Measurements from ENCODE around the gene SDC4. TPM values are rescaled to one million over a fixed set of nuclear protein-coding genes. Genes with fewer than 3 reads are reported as not detected.

The SDC4 gene
- total and polyA plus RNA-seq, 9 of the 15 experiments (the other 6 are each of a cell fraction or from before 2014, with no cell fraction given): 2.1 to 10.7 (median 6.3) TPM

DNA sequence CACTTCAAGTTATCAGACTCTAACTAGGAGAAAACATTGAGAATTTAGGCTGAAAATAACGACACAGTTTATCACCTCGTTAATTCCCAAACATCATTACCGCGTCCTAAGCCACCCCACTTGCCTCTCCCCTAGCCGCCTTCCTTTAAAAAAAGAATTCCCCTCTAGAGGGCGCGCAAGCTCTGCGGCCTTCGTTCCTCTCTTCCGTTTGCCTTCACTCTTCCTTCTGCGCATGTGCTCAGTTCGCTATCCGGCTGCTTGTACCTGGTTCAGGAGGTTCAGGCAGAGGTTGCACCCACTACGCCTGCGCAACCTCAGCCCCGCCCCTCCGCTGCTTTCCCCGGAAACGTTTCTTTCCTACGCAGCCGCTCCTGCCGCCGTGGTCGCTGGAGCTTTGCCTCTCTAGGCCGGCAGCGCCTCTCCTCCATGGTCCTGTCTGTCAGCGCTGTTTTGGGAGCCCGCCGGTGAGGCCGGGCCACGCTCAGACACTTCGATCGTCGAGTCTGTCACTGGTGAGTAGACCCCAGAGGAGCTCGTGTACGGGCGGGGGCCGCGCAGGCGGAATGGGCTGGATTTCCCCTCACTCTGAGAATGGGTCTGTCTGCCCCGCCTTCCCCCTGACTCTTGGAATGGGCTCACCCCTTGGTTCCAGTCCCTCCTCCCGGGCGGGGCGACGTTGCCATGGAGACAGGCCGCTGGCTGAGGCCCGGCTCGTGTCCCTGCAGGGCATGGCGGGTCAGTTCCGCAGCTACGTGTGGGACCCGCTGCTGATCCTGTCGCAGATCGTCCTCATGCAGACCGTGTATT, 14.8 kb upstream of the SDC4 start, which contains the start of gene SYS1 (continued):
- TF ChIP-seq, protein P1, sequence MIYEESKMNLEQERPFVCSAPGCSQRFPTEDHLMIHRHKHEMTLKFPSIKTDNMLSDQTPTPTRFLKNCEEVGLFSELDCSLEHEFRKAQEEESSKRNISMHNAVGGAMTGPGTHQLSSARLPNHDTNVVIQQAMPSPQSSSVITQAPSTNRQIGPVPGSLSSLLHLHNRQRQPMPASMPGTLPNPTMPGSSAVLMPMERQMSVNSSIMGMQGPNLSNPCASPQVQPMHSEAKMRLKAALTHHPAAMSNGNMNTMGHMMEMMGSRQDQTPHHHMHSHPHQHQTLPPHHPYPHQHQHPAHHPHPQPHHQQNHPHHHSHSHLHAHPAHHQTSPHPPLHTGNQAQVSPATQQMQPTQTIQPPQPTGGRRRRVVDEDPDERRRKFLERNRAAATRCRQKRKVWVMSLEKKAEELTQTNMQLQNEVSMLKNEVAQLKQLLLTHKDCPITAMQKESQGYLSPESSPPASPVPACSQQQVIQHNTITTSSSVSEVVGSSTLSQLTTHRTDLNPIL (CRISPR knock-in tag; IDR thresholded peaks at IDR 0.05): no peak
- no peak for TF ChIP-seq ZNF77 (CRISPR knock-in tag; IDR thresholded peaks at IDR 0.05)
- TF ChIP-seq ZEB2 (IDR thresholded peaks at IDR 0.05): 0 out of 2 replicates have a peak, but pooled peaks have one; percentile 54
- TF ChIP-seq SAFB2 (IDR thresholded peaks at IDR 0.05; ENCODE audit: borderline replicate concordance, low read depth, low read length, severe bottlenecking): no peak
- TF ChIP-seq, protein P2, sequence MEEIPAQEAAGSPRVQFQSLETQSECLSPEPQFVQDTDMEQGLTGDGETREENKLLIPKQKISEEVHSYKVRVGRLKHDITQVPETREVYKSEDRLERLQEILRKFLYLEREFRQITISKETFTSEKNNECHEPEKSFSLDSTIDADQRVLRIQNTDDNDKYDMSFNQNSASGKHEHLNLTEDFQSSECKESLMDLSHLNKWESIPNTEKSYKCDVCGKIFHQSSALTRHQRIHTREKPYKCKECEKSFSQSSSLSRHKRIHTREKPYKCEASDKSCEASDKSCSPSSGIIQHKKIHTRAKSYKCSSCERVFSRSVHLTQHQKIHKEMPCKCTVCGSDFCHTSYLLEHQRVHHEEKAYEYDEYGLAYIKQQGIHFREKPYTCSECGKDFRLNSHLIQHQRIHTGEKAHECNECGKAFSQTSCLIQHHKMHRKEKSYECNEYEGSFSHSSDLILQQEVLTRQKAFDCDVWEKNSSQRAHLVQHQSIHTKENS (CRISPR knock-in tag; IDR thresholded peaks at IDR 0.05): no peak
- TF ChIP-seq, protein P3, sequence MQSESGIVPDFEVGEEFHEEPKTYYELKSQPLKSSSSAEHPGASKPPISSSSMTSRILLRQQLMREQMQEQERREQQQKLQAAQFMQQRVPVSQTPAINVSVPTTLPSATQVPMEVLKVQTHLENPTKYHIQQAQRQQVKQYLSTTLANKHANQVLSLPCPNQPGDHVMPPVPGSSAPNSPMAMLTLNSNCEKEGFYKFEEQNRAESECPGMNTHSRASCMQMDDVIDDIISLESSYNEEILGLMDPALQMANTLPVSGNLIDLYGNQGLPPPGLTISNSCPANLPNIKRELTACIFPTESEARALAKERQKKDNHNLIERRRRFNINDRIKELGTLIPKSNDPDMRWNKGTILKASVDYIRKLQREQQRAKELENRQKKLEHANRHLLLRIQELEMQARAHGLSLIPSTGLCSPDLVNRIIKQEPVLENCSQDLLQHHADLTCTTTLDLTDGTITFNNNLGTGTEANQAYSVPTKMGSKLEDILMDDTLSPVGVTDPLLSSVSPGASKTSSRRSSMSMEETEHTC (IDR thresholded peaks at IDR 0.05): no peak
- no peak; the same call in 1 of the 2 replicates for TF ChIP-seq EP300 (IDR thresholded peaks at IDR 0.05; ENCODE audit: low read length)
- TF ChIP-seq, protein P4, sequence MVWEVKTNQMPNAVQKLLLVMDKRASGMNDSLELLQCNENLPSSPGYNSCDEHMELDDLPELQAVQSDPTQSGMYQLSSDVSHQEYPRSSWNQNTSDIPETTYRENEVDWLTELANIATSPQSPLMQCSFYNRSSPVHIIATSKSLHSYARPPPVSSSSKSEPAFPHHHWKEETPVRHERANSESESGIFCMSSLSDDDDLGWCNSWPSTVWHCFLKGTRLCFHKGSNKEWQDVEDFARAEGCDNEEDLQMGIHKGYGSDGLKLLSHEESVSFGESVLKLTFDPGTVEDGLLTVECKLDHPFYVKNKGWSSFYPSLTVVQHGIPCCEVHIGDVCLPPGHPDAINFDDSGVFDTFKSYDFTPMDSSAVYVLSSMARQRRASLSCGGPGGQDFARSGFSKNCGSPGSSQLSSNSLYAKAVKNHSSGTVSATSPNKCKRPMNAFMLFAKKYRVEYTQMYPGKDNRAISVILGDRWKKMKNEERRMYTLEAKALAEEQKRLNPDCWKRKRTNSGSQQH (CRISPR knock-in tag; IDR thresholded peaks at IDR 0.05): peak; percentile 58; the same call in 1 of the 2 replicates
- TF ChIP-seq, protein P5, sequence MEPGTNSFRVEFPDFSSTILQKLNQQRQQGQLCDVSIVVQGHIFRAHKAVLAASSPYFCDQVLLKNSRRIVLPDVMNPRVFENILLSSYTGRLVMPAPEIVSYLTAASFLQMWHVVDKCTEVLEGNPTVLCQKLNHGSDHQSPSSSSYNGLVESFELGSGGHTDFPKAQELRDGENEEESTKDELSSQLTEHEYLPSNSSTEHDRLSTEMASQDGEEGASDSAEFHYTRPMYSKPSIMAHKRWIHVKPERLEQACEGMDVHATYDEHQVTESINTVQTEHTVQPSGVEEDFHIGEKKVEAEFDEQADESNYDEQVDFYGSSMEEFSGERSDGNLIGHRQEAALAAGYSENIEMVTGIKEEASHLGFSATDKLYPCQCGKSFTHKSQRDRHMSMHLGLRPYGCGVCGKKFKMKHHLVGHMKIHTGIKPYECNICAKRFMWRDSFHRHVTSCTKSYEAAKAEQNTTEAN (CRISPR knock-in tag; IDR thresholded peaks at IDR 0.05): 0 out of 2 replicates have a peak, but pooled peaks have one; percentile 2
- no peak for TF ChIP-seq ZNF23 (CRISPR knock-in tag; IDR thresholded peaks at IDR 0.05)
- no peak for TF ChIP-seq ZNF696 (CRISPR knock-in tag; conservative IDR thresholded peaks at IDR 0.05)
- no peak for TF ChIP-seq ZNF12 (CRISPR knock-in tag; IDR thresholded peaks at IDR 0.05)
- TF ChIP-seq SMAD4 (CRISPR knock-in tag; conservative IDR thresholded peaks at IDR 0.05): peak; percentile 85
- TF ChIP-seq FIP1L1 (IDR thresholded peaks at IDR 0.05; ENCODE audit: low read depth, low read length, poor library complexity, severe bottlenecking): peak; percentile 53
- no peak for TF ChIP-seq CC2D1A (IDR thresholded peaks at IDR 0.05)
- TF ChIP-seq POLR2B (IDR thresholded peaks at IDR 0.05; ENCODE audit: low read depth, partially characterized antibody): peak; percentile 91
- TF ChIP-seq ZNF583 (CRISPR knock-in tag; IDR thresholded peaks at IDR 0.05): no peak
- no peak for TF ChIP-seq RBM17 (IDR thresholded peaks at IDR 0.05; ENCODE audit: borderline replicate concordance, low read depth, low read length)
- no peak for TF ChIP-seq MCM2 (IDR thresholded peaks at IDR 0.05; ENCODE audit: low read depth)
- TF ChIP-seq MBD2 (IDR thresholded peaks at IDR 0.05; ENCODE audit: borderline replicate concordance, low read depth): peak; percentile 92
- TF ChIP-seq CSDE1 (IDR thresholded peaks at IDR 0.05): peak in 1 of 2 experiments; percentile 95; a peak in 2 of 4 replicates
- TF ChIP-seq RHOXF2B (CRISPR knock-in tag; conservative IDR thresholded peaks at IDR 0.05): no peak
- no peak for TF ChIP-seq RBM34 (IDR thresholded peaks at IDR 0.05; ENCODE audit: borderline replicate concordance, insufficient read depth, low read length)

Measured in K562 (cell line).